ENCODE data around the gene LGALSL.

LGALSL gene

DNA sequence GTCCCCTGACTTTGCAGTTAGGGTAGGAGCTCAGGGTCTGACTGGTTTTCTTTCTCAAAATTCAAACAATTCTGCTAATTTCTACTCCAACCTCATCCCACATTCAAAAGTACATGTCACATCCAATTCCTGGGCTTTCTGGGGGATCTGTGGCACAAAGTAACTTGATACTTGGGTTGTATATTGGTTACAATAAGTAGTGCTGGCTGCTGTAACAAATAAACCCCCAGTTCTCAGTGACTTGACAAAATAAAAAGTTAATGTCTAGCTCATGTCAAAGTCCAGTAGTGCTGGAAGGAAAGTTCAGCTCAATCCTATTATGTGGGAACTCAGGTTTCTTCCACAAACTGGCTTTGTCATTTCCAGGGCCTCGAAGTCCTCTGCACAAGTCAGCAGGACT is 23.1 kb downstream of the LGALSL start:
- TF ChIP-seq, protein P1, sequence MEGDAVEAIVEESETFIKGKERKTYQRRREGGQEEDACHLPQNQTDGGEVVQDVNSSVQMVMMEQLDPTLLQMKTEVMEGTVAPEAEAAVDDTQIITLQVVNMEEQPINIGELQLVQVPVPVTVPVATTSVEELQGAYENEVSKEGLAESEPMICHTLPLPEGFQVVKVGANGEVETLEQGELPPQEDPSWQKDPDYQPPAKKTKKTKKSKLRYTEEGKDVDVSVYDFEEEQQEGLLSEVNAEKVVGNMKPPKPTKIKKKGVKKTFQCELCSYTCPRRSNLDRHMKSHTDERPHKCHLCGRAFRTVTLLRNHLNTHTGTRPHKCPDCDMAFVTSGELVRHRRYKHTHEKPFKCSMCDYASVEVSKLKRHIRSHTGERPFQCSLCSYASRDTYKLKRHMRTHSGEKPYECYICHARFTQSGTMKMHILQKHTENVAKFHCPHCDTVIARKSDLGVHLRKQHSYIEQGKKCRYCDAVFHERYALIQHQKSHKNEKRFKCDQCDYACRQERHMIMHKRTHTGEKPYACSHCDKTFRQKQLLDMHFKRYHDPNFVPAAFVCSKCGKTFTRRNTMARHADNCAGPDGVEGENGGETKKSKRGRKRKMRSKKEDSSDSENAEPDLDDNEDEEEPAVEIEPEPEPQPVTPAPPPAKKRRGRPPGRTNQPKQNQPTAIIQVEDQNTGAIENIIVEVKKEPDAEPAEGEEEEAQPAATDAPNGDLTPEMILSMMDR (IDR thresholded peaks at IDR 0.05; ENCODE audit: low read length, missing control alignments), result no peak
- no peak for DNase-seq (ENCODE audit: low read depth)
- no peak overlapping the region for H3K4me3 ChIP-seq (replicated peaks; ENCODE audit: low read depth, low read length)

DNA sequence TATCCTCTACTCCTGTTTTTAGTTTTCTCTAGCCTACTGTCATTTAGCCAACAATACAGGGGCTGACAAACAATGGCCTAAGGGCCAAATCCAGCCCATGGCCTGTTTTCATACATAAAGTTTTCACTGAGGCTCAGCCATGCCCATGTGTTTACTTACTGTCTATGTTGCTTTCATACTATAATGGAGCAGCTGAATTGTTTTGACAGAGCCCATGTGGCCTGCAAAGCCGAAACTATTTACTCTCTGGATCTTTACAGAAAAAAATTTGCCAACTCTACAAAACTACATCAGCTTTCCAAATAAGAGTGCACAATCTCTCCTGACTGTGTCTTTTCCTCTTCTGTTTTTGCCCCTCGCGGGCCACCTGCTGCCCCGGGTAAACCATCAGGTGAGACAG is 24.0 kb downstream of the LGALSL start:
- DNase-seq (ENCODE audit: low read depth), result no peak
- TF ChIP-seq, protein P1 (IDR thresholded peaks at IDR 0.05; ENCODE audit: low read length, missing control alignments), result no peak
- H3K4me3 ChIP-seq (replicated peaks; ENCODE audit: low read depth, low read length), result no peak overlapping the region

DNA sequence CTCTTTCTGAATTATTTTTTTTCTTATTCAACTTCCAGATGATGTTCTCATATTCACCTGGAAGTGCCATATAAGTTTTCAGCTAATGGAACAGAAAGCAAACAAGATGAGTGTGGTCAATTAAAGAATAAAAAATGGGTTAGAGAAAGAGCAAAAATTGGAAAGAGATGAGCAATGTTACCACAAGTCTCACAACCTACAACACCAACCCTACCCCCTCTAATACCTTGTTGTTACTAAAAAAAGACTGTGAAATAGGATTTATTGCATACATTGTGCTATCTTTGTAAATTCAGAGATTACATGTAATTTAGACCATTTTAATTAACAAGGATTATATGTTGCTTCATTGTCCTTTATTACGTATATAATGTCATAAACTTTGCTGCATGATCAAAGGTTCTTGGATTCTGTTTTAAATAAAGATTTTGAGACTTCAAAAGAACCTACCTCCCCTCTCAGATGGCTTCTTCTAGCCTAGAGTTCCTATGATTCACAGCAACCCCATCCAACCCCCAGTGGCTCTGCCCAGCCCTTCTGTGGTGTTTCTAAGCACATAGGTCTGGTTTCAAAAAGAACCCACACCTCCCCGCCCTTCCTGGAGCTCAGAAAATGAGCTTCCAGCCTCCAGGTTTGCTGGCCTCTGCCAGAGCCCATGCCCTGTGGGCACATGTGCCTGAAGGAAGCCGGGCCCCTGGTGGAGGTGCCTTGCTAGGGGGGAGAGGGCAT is 24.7 kb downstream of the LGALSL start:
- no peak overlapping the region for H3K4me3 ChIP-seq (replicated peaks; ENCODE audit: low read depth, low read length)
- DNase-seq (ENCODE audit: low read depth), result no peak
- TF ChIP-seq, protein P1 (IDR thresholded peaks at IDR 0.05; ENCODE audit: low read length, missing control alignments), result no peak

DNA sequence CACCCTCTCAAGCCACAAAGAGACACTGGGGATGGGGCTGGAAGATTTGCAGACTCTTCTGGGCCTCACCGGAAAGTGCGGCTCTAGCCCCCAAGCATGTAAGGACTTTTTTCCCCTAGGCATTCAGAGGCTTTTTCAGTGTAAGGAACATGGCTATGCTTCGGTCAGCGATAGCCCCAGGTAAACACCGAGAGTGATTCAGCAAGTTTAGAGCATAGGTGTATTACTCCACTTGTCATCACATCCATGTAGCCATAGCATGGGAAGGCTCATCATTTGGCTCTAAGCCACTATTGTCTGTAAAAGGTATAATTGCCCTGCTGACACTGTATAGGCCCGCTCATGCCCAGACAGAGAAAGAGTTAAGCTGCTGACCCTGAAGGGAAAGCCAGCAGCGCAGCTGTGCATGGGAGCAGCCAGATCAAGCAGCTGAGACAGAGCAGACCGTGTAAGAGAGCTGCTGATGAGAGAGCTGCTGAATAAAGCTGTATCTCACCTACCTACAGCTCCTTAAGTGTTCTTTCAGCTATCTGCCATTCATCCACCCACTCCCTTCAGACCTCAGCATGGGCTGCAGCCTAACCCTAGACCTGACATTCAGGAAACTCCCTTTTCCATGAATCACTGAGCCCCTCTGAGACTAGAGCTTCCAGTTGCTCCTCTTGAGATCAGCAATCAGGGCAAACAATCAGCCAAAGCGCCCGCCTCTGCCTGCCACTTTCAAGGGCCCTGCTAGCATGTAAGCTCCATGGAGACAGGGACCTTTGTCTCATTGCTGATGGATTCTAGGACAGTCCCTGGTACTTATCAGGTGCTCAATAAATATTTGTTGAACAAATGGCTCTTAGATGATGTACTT is 25.5 kb downstream of the LGALSL start:
- DNase-seq (ENCODE audit: low read depth), result no peak
- TF ChIP-seq, protein P1 (IDR thresholded peaks at IDR 0.05; ENCODE audit: low read length, missing control alignments), result no peak
- H3K4me3 ChIP-seq (replicated peaks; ENCODE audit: low read depth, low read length), result no peak overlapping the region

DNA sequence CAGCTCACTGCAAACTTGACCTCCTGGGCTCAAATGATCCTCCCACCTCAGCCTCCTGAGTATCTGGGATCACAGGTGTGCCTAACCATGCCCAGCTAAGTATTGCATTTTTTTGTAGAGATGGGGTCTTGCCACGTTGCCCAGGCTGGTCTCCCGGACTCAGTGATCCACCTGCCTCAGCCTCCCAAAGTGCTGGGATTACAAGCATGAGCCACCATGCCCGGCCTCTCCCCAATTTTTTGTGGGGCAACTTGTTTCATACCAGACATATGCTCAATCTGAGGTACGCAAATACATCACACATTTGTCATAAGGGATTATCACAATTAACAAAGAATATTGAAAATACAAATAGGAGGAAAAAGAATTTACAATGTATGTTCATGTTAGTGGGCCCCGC is 27.7 kb downstream of the LGALSL start:
- H3K4me3 ChIP-seq (replicated peaks; ENCODE audit: low read depth, low read length), result no peak overlapping the region
- TF ChIP-seq, protein P1 (IDR thresholded peaks at IDR 0.05; ENCODE audit: low read length, missing control alignments), result no peak
- DNase-seq (ENCODE audit: low read depth), result no peak

DNA sequence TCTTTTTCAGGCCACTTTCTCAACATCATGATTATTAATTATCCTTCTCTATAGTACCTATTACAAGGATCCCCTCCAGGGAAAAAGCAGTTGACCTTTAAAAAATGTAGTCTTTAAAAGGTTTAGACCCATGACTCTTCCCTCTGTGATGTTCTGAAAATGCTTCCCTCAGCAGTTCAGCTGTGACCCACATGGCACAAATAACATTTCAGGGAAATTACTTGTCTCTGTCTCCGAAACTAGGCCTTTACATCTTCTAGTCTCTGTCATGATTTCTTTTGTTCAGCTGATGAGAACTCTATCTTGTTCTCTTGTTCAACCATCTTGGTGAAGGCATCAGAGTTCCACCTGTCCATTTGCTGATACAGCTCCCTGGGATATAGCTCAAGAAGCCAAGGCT is 28.3 kb downstream of the LGALSL start:
- no peak overlapping the region for H3K4me3 ChIP-seq (replicated peaks; ENCODE audit: low read depth, low read length)
- TF ChIP-seq, protein P1 (IDR thresholded peaks at IDR 0.05; ENCODE audit: low read length, missing control alignments), result no peak
- no peak for DNase-seq (ENCODE audit: low read depth)

All from fibroblast of pulmonary artery (primary cell).